Tibial nerve (tissue), 4 donors: ENCODE measurements around the gene CFL1.

Experiments
- EP300 ChIP-seq, 2 donors: sonication (generic); formaldehyde crosslinking; IDR thresholded peaks; one replicate each; pipeline ENCODE4 v1.6.1; 2017; ENCODE audit warnings: antibody characterized with exemption in 2 of 2, mild to moderate bottlenecking in 1 of 2
- POLR2A ChIP-seq, 2 donors: fragments of 450-650 bp; IDR thresholded peaks; one replicate each; pipeline ENCODE4 v1.6.1; 2017; ENCODE audit warnings: antibody characterized with exemption in 2 of 2, mild to moderate bottlenecking in 2 of 2, moderate library complexity in 2 of 2
- TF ChIP-seq, protein P1 (sequence below), 5 experiments: fragments of 200-600 bp in 3 of 5; fragments of 450-650 bp in 2 of 5; sonication (generic) in 3 of 5; IDR thresholded peaks; one replicate each; pipeline ENCODE4 v1.5.1; 2016 to 2019; ENCODE audit warnings: antibody characterized with exemption in 5 of 5, mild to moderate bottlenecking in 3 of 5, moderate library complexity in 2 of 5

GRCh38 chr11:65886826-65887722, 29.1 kb upstream of the CFL1 start:
- TF ChIP-seq, protein P1, sequence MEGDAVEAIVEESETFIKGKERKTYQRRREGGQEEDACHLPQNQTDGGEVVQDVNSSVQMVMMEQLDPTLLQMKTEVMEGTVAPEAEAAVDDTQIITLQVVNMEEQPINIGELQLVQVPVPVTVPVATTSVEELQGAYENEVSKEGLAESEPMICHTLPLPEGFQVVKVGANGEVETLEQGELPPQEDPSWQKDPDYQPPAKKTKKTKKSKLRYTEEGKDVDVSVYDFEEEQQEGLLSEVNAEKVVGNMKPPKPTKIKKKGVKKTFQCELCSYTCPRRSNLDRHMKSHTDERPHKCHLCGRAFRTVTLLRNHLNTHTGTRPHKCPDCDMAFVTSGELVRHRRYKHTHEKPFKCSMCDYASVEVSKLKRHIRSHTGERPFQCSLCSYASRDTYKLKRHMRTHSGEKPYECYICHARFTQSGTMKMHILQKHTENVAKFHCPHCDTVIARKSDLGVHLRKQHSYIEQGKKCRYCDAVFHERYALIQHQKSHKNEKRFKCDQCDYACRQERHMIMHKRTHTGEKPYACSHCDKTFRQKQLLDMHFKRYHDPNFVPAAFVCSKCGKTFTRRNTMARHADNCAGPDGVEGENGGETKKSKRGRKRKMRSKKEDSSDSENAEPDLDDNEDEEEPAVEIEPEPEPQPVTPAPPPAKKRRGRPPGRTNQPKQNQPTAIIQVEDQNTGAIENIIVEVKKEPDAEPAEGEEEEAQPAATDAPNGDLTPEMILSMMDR (IDR thresholded peaks at IDR 0.05) = no peak
- TF ChIP-seq POLR2A (IDR thresholded peaks at IDR 0.05) (no peak), EP300 (IDR thresholded peaks at IDR 0.05) (no peak)
